Measurements from ENCODE around the gene AFTPH. TPM values are rescaled to one million over a fixed set of nuclear protein-coding genes. Genes with fewer than 3 reads are reported as not detected.
A peak's percentile ranks its signal among the peaks of the same experiment; 100 is the strongest.

The AFTPH gene, protein sequence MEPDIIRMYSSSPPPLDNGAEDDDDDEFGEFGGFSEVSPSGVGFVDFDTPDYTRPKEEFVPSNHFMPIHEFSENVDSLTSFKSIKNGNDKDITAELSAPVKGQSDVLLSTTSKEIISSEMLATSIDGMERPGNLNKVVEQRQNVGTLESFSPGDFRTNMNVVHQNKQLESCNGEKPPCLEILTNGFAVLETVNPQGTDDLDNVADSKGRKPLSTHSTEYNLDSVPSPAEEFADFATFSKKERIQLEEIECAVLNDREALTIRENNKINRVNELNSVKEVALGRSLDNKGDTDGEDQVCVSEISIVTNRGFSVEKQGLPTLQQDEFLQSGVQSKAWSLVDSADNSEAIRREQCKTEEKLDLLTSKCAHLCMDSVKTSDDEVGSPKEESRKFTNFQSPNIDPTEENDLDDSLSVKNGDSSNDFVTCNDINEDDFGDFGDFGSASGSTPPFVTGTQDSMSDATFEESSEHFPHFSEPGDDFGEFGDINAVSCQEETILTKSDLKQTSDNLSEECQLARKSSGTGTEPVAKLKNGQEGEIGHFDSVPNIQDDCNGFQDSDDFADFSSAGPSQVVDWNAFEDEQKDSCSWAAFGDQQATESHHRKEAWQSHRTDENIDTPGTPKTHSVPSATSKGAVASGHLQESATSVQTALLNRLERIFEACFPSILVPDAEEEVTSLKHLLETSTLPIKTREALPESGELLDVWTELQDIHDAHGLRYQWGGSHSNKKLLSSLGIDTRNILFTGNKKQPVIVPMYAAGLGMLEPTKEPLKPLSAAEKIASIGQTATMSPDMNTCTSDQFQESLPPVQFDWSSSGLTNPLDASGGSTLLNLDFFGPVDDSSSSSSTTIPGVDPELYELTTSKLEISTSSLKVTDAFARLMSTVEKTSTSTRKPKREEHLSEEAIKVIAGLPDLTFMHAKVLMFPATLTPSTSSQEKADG
- 53.7 TPM for total RNA-seq (ENCODE audit: insufficient read depth, low replicate concordance)

DNA sequence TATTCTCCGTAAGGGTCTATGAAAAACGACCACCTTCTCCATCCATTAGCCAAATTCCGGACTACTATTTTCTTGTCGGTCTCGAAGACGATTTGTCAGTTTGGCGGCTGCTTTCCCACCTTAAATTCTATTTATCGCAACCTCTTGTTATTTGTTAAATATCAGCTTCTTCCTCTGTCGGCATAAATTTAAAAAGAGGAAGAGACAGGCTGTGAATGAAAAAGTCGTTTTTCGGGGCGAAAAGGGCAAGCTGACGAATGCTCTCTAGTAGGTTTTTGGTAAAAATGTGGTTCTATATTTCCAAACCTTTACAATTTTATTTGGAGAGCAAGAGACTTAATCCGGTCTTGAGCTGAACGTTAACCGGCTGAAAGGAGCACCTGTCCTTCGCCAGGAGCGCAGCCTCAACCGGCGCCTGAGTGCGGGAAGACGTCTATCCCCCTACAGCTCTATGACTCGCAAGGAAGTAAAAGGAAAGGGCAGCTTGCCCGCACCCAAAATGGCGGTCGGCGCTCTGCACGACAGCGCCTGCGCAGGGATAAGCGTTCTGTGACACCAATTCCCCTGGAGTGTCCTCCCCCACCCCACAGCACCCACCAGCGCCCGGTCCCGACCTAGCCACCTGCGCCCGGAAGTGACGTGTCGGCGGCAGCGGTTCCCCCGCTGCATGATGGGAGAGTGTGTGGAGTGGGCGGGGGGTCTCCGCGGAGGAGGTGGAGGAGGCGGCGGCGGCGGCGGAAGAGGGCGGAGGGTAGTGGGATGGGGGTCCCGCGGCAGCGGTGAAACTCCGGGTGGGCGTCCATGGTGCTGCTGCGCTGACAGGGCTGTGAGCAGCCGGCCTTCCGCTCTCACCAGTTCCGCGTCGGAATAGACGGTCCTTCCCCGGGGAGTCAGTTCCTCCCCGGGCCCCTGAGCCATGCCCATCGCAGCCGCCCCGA lies at the start of gene AFTPH:
Gene AFTPH, plus strand, starts transcription at position 663 of the 938 bp plus-strand sequence. CDS start 27,147 bp downstream, outside the sequence.
- DNase-seq (ENCODE audit: low spot score): peak; percentile 99

DNA sequence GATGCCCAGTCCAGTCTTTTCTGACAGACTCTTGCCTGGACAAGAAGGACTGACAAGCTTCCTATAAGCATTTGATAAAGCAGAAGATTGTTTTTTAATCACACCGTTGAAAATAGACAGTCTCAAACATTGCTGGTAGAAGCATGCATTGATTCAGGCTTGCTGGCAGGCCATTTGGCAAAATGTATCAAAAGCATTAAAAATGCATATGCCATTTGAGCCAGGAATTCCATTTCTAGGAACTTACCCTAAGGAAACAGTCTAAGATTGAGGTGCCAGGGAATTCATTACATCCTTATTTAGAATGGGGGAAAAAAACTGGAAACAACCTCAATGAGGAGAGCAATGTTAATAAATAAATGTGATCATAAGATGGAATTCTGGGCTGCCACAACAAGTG lies 49.5 kb upstream of the AFTPH start:
- no peak for DNase-seq (ENCODE audit: low spot score)

DNA sequence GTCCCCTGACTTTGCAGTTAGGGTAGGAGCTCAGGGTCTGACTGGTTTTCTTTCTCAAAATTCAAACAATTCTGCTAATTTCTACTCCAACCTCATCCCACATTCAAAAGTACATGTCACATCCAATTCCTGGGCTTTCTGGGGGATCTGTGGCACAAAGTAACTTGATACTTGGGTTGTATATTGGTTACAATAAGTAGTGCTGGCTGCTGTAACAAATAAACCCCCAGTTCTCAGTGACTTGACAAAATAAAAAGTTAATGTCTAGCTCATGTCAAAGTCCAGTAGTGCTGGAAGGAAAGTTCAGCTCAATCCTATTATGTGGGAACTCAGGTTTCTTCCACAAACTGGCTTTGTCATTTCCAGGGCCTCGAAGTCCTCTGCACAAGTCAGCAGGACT lies 47.1 kb upstream of the AFTPH start:
- no peak for DNase-seq (ENCODE audit: low spot score)

DNA sequence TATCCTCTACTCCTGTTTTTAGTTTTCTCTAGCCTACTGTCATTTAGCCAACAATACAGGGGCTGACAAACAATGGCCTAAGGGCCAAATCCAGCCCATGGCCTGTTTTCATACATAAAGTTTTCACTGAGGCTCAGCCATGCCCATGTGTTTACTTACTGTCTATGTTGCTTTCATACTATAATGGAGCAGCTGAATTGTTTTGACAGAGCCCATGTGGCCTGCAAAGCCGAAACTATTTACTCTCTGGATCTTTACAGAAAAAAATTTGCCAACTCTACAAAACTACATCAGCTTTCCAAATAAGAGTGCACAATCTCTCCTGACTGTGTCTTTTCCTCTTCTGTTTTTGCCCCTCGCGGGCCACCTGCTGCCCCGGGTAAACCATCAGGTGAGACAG lies 46.1 kb upstream of the AFTPH start:
- no peak for DNase-seq (ENCODE audit: low spot score)

DNA sequence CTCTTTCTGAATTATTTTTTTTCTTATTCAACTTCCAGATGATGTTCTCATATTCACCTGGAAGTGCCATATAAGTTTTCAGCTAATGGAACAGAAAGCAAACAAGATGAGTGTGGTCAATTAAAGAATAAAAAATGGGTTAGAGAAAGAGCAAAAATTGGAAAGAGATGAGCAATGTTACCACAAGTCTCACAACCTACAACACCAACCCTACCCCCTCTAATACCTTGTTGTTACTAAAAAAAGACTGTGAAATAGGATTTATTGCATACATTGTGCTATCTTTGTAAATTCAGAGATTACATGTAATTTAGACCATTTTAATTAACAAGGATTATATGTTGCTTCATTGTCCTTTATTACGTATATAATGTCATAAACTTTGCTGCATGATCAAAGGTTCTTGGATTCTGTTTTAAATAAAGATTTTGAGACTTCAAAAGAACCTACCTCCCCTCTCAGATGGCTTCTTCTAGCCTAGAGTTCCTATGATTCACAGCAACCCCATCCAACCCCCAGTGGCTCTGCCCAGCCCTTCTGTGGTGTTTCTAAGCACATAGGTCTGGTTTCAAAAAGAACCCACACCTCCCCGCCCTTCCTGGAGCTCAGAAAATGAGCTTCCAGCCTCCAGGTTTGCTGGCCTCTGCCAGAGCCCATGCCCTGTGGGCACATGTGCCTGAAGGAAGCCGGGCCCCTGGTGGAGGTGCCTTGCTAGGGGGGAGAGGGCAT lies 45.5 kb upstream of the AFTPH start:
- DNase-seq (ENCODE audit: low spot score): no peak

DNA sequence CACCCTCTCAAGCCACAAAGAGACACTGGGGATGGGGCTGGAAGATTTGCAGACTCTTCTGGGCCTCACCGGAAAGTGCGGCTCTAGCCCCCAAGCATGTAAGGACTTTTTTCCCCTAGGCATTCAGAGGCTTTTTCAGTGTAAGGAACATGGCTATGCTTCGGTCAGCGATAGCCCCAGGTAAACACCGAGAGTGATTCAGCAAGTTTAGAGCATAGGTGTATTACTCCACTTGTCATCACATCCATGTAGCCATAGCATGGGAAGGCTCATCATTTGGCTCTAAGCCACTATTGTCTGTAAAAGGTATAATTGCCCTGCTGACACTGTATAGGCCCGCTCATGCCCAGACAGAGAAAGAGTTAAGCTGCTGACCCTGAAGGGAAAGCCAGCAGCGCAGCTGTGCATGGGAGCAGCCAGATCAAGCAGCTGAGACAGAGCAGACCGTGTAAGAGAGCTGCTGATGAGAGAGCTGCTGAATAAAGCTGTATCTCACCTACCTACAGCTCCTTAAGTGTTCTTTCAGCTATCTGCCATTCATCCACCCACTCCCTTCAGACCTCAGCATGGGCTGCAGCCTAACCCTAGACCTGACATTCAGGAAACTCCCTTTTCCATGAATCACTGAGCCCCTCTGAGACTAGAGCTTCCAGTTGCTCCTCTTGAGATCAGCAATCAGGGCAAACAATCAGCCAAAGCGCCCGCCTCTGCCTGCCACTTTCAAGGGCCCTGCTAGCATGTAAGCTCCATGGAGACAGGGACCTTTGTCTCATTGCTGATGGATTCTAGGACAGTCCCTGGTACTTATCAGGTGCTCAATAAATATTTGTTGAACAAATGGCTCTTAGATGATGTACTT lies 44.6 kb upstream of the AFTPH start:
- no peak for DNase-seq (ENCODE audit: low spot score)

DNA sequence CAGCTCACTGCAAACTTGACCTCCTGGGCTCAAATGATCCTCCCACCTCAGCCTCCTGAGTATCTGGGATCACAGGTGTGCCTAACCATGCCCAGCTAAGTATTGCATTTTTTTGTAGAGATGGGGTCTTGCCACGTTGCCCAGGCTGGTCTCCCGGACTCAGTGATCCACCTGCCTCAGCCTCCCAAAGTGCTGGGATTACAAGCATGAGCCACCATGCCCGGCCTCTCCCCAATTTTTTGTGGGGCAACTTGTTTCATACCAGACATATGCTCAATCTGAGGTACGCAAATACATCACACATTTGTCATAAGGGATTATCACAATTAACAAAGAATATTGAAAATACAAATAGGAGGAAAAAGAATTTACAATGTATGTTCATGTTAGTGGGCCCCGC lies 42.5 kb upstream of the AFTPH start:
- DNase-seq (ENCODE audit: low spot score): no peak

DNA sequence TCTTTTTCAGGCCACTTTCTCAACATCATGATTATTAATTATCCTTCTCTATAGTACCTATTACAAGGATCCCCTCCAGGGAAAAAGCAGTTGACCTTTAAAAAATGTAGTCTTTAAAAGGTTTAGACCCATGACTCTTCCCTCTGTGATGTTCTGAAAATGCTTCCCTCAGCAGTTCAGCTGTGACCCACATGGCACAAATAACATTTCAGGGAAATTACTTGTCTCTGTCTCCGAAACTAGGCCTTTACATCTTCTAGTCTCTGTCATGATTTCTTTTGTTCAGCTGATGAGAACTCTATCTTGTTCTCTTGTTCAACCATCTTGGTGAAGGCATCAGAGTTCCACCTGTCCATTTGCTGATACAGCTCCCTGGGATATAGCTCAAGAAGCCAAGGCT lies 41.9 kb upstream of the AFTPH start:
- DNase-seq (ENCODE audit: low spot score): no peak

DNA sequence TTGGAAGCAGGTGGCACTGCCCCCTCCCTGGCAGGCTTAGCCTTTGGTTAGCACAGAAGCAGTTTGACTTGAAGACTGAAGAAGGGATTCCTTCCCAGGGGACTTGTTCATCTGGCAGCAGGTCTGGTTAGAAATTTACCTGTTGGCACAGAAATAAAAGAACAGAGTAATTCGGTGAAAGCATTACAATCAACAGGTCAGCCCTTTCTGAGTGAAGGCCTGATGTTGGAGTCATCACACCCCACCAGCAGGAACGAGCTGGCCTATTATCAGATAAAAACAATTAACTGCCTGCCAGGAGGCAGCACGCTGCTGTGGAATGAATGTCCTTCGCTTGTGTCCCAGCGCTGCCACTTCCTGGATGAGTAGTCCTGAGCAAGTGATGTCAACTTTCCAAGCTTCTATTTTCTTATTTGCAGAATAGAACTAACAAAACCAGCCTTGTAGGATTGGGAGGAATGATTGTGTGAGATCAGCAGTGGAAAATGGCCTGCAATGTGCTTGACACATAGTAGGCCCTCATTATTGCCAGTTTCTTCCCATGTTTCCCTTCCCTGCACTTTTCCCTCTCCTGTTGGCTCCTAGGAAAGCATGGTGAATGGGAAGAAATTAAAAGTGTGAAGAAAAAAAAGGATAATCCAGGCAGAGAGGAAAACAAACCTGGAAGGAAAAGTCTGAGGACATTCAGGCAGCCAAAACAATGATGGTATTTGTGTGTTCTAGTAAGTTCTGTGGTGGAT lies 41.2 kb upstream of the AFTPH start:
- no peak for DNase-seq (ENCODE audit: low spot score)

DNA sequence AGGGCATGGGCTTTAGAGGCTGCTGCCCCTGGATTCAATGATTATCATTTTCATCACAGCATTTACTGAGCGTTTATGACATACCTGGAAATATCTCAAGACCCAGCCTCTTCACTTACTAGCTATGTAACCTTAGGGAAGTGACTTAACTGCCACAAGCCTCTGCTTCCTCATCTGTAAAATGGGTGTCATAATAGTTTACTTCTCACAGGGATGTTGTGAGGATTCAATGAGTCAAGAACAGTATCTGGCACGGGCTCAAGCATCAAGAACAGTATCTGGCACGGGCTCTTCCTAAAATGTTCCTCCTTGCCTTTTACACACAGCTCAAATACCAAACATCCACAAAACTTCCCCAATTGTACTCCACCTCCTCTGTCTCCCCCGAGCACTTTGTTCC lies 38.8 kb upstream of the AFTPH start:
- no peak for DNase-seq (ENCODE audit: low spot score)

DNA sequence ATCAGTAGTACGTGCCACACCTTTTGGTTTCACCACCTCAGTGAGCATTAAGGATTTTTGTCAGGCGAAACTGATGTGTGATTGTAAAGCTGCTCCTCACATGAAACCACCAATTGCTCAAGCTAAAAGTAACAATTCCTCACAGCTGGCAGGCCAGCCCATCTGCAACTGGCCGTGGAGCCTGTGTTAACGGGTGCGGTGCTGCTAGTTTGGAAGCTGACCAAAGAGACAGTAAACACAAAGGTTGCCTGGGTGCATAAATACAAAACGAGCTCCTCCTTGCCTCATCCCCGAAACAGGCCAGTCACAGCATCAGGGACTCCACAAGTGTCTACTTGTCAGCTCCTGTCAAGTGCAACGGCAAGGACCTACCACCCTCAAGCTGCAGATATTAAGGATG lies 38.2 kb upstream of the AFTPH start:
- peak; percentile 33 for DNase-seq (ENCODE audit: low spot score)

DNA sequence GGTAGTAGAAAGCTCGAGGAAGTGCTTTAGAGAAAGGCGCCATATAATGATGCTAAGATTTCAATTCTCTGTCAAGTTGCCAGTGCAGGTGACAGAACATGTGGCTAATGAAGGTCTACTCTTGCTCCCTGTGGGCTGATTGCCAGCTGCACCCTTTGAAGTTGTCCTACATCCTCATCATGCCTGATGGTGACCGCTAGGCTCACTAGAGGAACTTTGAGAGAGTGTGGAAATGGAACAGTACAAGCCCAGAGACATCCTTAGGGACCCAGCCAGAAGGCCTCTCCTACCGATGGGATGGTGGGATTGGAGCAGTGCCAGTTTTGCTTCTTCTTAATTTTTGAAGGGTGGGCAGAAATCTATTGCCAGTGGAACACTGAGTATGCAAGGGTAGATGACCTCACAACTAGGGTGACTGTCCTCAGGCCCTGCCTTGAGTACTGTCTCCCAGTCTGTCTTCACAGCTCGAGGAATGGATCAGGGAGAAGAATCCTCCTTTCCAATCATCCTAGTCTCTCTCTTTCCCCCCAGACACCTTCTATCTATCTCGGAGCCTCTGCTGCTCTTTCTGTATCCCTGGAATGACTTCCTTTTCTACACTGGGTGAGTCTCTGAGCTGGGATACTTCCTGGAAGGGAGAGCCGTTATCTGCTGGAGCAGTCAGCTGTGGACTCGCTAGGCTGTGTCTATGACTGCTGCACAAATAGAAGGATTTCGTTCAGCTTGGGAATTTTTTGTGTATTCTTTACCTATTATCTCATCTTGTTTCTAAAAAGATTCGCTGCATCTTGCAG lies 36.7 kb upstream of the AFTPH start:
- no peak for DNase-seq (ENCODE audit: low spot score)

DNA sequence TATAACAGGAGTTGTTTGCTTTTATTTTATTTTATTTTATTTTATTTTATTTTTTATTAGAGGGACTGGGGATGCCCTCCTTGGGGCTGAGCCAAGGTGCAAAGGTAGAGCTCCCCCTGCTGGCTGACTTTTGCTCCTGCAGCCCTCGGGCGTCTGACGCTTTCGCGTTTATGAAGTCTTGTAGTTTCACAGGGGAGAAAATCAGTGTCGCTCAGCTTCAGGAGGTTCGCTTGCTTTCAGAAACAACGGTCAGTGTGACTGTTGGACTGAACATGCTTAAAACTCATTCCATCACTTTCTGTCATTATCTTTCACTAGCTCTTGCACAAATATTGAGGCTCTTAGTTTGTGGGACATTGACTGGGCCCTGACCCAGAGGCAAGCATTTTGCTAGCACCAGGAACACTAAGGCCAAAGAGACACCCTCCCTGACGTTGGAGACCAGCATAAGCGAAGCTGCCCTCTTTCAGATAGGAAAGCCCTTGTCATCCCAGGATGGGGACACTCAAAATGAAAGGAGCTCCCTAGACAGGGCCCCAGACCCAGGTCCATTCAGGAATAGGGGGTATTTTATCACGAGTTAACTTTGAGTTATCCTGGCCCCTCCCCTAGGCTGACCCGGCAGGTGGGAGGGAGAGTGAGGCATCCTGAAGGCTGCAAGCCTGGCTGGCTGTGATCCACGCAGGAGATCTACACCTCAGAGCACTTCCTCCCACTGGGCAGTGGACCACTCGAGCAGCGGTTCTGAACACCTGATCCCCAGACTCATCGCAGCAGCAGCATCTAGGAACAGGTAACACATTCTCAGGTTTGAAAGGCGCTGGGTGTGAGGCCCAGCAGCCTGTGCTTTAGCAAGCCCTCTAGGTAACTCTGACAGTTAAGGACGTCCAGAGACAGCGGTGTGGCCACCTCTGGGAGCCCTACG lies 35.8 kb upstream of the AFTPH start:
- peak; percentile 57 for DNase-seq (ENCODE audit: low spot score)

DNA sequence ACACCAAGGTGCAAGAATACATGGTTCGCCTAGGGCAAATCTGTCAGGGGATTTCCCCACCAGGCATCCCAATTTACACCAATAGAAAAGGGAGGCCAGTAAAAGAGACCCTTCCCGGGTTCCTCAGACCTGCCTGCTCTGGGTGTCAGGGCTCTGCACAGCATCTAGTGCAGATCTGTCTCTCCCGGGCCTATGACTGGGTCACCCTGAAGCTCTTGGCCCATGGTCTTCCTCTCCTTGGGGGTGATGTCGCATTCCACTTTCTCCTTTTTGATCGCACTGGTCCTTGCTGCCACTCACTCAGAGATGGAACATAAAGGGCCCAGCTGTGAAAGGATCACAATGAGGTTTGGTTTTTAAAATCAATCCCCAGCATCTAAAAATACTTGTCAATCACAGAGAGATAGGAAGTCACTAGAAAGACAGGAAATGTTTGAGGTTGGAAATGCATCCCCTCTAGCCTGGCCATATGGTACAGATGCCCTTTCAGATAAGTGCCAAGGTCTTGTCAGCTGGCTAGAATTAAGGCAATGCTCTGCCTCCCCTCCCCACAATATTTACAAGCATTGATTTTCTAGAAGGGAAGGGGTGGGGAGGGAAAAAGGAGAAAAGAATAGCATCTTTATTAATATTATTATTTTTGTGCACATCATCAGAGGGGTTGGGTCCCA lies 34.9 kb upstream of the AFTPH start:
- DNase-seq (ENCODE audit: low spot score): no peak

DNA sequence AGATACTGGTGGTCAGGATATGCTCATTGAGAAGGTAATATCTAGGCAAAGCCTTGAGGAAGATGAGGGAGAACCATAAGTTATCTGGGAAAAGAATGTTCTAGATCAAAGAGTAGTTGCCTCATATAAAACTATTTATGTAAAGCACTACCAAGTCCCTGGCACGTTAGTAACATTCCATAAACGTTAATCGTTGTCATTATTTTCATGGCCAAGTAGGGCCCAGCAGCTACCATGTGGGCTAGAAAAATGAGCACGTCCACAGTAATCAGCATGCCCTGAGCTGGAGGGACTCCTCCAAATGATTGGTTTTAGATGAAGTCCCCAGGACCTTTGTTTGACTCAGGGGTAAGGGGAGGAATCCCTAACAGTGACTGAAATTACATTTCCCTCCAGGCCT lies 32.7 kb upstream of the AFTPH start:
- no peak for DNase-seq (ENCODE audit: low spot score)

DNA sequence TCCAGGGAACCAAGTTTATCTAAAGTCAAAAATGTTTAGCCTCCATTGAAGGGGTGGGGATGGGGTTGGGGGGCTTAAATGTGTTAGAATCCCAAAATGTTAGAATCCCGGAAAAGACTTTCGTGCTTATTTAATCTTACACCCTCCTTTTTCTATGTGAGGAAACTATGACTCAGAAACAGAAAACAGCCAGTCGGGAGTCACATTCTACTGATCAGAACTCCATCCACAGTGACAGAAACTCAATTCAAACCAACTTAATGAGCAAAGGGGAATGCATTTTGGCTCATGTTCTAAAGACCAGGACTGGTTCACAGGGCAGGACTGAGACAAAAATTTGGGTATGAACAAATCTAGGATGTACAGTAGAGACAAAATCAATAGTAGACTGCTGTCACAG lies 31.9 kb upstream of the AFTPH start:
- DNase-seq (ENCODE audit: low spot score): no peak

DNA sequence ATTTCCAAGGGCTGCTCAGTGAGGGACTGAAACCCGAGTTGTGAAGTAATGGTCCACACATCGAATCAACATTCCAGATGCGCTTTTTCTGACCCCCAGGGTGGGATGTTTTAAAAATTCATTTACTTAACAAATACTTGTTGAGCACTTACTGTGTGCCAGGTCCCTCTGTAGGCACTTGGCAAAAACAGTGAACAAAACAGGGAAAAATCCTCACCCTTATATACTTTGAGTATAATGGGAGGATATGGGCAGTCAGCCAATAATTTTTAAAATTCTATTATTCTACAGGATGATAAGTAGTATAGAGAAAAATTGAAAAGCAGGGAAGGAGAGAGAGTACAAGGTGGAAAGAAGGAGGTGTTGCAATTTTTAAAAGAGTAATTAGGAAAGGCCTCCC lies 31.3 kb upstream of the AFTPH start:
- DNase-seq (ENCODE audit: low spot score): no peak

Measured in umbilical cord (tissue), 2 donors.